GM19043 (cell line): ENCODE measurements around the gene LCE1C.

ENCODE experiments used
- ATAC-seq: cut with Tn5 transposase; IDR thresholded peaks from one replicate; pipeline ENCODE4 v1.9.1; 2021; ENCODE audit warnings: low read depth; ENCODE audit not compliant: unreplicated experiment

Gene LCE1C

DNA sequence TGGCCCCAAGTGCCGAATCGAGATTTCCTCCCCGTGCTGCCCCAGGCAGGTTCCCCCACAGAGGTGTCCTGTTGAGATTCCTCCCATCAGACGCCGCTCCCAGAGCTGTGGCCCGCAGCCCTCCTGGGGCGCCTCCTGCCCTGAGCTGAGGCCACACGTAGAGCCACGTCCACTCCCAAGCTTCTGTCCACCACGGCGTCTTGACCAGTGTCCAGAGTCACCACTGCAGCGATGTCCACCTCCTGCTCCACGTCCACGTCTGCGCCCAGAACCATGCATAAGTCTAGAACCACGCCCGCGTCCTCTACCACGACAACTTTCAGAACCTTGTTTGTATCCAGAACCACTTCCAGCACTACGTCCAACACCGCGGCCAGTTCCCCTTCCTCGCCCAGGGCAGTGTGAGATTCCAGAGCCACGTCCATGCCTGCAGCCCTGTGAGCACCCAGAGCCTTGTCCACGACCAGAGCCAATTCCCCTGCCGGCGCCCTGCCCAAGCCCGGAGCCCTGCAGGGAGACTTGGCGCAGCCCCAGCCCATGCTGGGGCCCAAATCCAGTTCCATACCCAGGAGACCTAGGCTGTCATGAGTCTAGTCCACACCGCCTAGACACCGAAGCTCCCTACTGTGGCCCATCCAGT is 45.8 kb downstream of the LCE1C start:
- ATAC-seq, result no peak

DNA sequence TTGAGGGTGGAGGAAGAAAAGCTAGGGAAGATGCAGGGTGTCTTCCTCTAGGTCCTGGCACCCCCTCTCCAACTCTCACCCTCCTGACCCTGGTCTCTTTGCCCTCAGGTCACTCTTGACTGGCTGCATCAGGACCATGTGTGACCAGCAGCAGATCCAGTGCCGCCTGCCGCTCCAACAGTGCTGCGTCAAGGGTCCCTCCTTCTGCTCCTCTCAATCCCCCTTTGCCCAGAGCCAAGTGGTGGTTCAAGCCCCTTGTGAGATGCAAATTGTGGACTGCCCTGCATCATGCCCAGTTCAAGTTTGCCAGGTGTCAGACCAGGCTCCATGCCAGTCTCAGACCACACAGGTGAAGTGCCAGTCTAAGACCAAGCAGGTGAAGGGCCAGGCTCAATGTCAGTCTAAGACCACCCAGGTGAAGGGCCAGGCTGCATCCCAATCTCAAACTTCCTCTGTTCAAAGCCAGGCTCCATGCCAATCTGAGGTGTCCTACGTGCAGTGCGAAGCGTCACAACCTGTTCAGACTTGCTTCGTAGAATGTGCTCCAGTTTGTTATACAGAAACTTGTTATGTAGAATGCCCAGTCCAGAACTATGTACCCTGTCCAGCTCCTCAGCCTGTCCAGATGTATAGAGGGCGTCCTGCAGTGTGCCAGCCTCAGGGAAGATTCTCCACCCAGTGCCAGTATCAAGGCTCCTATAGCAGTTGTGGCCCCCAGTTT is 46.8 kb downstream of the LCE1C start:
- no peak for ATAC-seq

DNA sequence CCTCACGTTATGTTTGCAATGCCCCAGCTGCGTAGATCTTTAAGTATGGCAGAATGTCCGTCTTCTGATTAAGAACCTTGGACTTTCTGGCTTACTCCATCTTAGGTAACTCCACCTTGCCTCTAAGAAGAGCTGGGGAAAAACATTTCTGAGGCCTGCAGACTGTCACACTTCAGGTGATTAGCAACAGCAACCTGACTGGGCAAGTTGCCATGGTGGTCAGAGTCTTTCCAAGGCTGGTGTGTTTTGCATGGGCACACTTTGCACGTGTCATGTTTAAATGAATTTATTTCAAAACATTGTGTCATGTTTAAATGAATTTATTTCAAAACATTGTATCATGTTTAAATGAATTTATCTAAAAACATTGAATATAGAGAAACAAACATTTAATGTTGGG is 47.8 kb downstream of the LCE1C start:
- ATAC-seq, result no peak

DNA sequence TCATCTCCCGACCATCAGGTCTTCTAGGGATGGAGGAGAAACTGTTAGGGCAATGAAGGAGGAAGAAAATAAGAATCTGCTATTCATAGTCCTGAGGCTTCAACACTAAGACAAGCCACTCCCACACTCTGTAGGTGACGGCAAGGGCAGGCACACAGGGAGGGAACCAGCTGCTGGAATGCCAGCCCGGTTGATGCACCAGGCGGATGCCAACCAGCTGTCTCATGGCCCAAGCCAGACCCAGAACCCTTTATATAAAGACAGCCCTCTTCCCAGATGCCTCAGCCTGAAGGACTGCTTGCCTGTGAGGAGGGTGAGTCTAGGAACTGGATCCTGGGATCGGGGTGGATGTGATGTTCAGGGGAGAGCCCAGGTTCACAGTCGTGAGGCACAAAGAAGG is 48.7 kb downstream of the LCE1C start, which contains the start of gene KPRP:
Gene KPRP (plus strand): TSS at position 279 of the 400 bp plus-strand sequence. CDS start 1,564 bp downstream, outside the sequence.
- no peak for ATAC-seq

DNA sequence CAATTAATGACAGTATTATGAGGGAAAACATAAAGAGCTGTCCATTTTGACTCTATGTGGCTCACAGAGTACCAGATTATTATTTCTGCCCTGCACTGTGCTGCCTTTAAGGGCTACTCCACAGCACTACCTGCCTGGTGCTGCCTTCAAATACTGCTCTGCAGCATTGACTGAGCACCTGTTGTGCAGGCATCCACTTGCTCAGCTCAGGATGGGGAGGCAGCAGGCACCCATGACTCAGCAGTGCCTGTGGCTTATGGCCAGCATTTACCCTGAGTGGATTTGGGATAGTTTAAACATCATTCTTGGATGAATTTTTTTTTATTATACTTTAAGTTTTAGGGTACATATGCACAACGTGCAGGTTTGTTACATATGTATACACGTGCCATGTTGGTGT is 49.6 kb downstream of the LCE1C start:
- ATAC-seq, result no peak
